Measurements from ENCODE around the gene TARBP1. TPM values are rescaled to one million over a fixed set of nuclear protein-coding genes. Genes with fewer than 3 reads are reported as not detected.

Gene TARBP1
- total and polyA plus RNA-seq, 2 of the 13 experiments (the other 11 are each of a cell fraction or from before 2014, with no cell fraction given), result 37.7 to 67.0 TPM

GRCh38 chr1:234515411-234515810, 36.4 kb upstream of the TARBP1 start (continued):
- TF ChIP-seq IKZF5 (CRISPR knock-in tag; IDR thresholded peaks at IDR 0.05) (no peak), LBX2 (CRISPR knock-in tag; IDR thresholded peaks at IDR 0.05; ENCODE audit: borderline replicate concordance) (no peak), PRPF4 (IDR thresholded peaks at IDR 0.05; ENCODE audit: low read depth, low read length, poor library complexity, severe bottlenecking) (no peak), ZNF335 (CRISPR knock-in tag; IDR thresholded peaks at IDR 0.05) (no peak), PHF8 (CRISPR knock-in tag; IDR thresholded peaks at IDR 0.05) (no peak)

GRCh38 chr1:234512451-234512861, 33.5 kb upstream of the TARBP1 start:
- in situ Hi-C loops (cut with HindIII; ENCODE audit: extremely low pct_ligation_motif_present, low pct_unique_long_range_greater_than_20kb) (no loop called here), intact Hi-C loops (cut with micrococcal nuclease; ENCODE audit: unreplicated experiment) (no loop called here)
- Histone ChIP-seq H2AFZ (ENCODE audit: low read length) (no peak overlapping the region), H3K27me3 (ENCODE audit: control insufficient read depth in 1 of 2, insufficient read depth in 2 of 2, low read length in 2 of 2) (no peaks in the 10 kb centered on the region), H3K9me3 (ENCODE audit: low read length) (no peaks in the 10 kb centered on the region), H3K79me2 (ENCODE audit: insufficient read depth, low read length) (no peaks in the 10 kb centered on the region), H3K4me3 (replicated peaks in 1 of 3; ENCODE audit: insufficient read depth in 1 of 3, low read depth in 2 of 3, low read length in 3 of 3) (no peak overlapping the region), H4K20me1 (ENCODE audit: insufficient read depth, low read length) (no peaks in the 10 kb centered on the region), H3K36me3 (replicated peaks in 1 of 2; ENCODE audit: control insufficient read depth in 1 of 2, insufficient read depth in 2 of 2, low read length in 2 of 2) (no peaks in the 10 kb centered on the region), H3K4me1 (ENCODE audit: insufficient read depth, low read length) (peaks cover 35% of the 10 kb centered on the region), H3K9ac (ENCODE audit: insufficient read depth, low read depth, low read length) (no peak overlapping the region), H3K27ac (ENCODE audit: extremely low read length, insufficient read depth, low read length) (no peak overlapping the region), H3K4me2 (ENCODE audit: low read depth, low read length) (no peak overlapping the region)
- ATAC-seq (no peak), DNase-seq (ENCODE audit: low spot score) (no peak), FAIRE-seq (no peak)
- no TSS peak for BruUV-seq (replicated peaks)
- ChIA-PET CTCF (ENCODE audit: low intra/inter-chr PET ratio, low total read pairs) (no interaction called here), POLR2A (no interaction called here)
- WGBS (ENCODE audit: low lambda C conversion rate), result 16% methylated on average over 5 of the region's 5 CpGs
- TF ChIP-seq THRA (CRISPR knock-in tag; IDR thresholded peaks at IDR 0.05; ENCODE audit: borderline replicate concordance) (no peak), ZNF503 (CRISPR knock-in tag; IDR thresholded peaks at IDR 0.05) (no peak), CBFB (CRISPR knock-in tag; IDR thresholded peaks at IDR 0.05) (no peak), GATAD2A (CRISPR knock-in tag; IDR thresholded peaks at IDR 0.05) (no peak), SMAD3 (CRISPR knock-in tag; IDR thresholded peaks at IDR 0.05) (no peak), MIXL1 (CRISPR knock-in tag; IDR thresholded peaks at IDR 0.05) (no peak), SMC3 (IDR thresholded peaks at IDR 0.05; ENCODE audit: low read length) (no peak), ZMYM4 (CRISPR knock-in tag; IDR thresholded peaks at IDR 0.05) (no peak), ZNF639 (CRISPR knock-in tag; conservative IDR thresholded peaks at IDR 0.05) (no peak), REXO4 (CRISPR knock-in tag; IDR thresholded peaks at IDR 0.05; ENCODE audit: borderline replicate concordance) (no peak), ZBTB33 (CRISPR knock-in tag; IDR thresholded peaks at IDR 0.05) (no peak), RARG (CRISPR knock-in tag; IDR thresholded peaks at IDR 0.05; ENCODE audit: low read depth) (no peak)
